Stimulated activated CD4-positive, alpha-beta T cell treated with anti-CD3 and anti-CD28 coated beads, Interleukin-15, amount 100 ng/mL, for 24 hours (primary cell): ENCODE measurements around the gene WNT1.

Source experiments
- DNase-seq: peaks from one replicate; pipeline ENCODE4 v3.0.0-alpha.2; 2020

The WNT1 gene

GRCh38 chr12:48978291-48978740 is at the start of gene WNT1:
TSS of gene WNT1 (plus strand) at chr12:48978322. CDS start at chr12:48978651, 329 bp downstream.
- DNase-seq: peak; percentile 35

- DNase-seq: no peak
Measured at GRCh38 chr12:48929551-48929950, 48.6 kb upstream of the WNT1 start.

- no peak for DNase-seq
Measured at GRCh38 chr12:48930475-48930874, 47.6 kb upstream of the WNT1 start.

GRCh38 chr12:48932878-48933277 is 45.2 kb upstream of the WNT1 start:
- no peak for DNase-seq

GRCh38 chr12:48933664-48934311 is 44.3 kb upstream of the WNT1 start:
- DNase-seq: no peak

GRCh38 chr12:48934312-48934706 is 43.8 kb upstream of the WNT1 start:
- DNase-seq: no peak

GRCh38 chr12:48936379-48936979 is 41.6 kb upstream of the WNT1 start:
- peak; percentile 89 for DNase-seq

- DNase-seq: no peak
Measured at GRCh38 chr12:48937170-48937569, 41.0 kb upstream of the WNT1 start.

GRCh38 chr12:48938805-48939204 is 39.3 kb upstream of the WNT1 start:
- no peak for DNase-seq

GRCh38 chr12:48940181-48940580 is 37.9 kb upstream of the WNT1 start:
- DNase-seq: no peak

- no peak for DNase-seq
Measured at GRCh38 chr12:48943221-48943620, 34.9 kb upstream of the WNT1 start.

- DNase-seq: no peak
Measured at GRCh38 chr12:48946205-48946604, 31.9 kb upstream of the WNT1 start.

- DNase-seq: no peak
Measured at GRCh38 chr12:48946943-48947342, 31.2 kb upstream of the WNT1 start.

- no peak for DNase-seq
Measured at GRCh38 chr12:48947727-48948126, 30.4 kb upstream of the WNT1 start.

GRCh38 chr12:48952691-48953090 is 25.4 kb upstream of the WNT1 start:
- DNase-seq: no peak

GRCh38 chr12:48954061-48954460 is 24.1 kb upstream of the WNT1 start:
- DNase-seq: no peak

GRCh38 chr12:48954841-48955501 is 23.2 kb upstream of the WNT1 start:
- DNase-seq: no peak

- peak; percentile 52 for DNase-seq
Measured at GRCh38 chr12:48956279-48957140, 21.6 kb upstream of the WNT1 start.

- DNase-seq: peak; percentile 96
Measured at GRCh38 chr12:48957141-48958048, 20.7 kb upstream of the WNT1 start, which contains the start of gene ARF3. TSS of gene ARF3 (minus strand) at chr12:48957487. CDS start at chr12:48941095, 16,392 bp downstream.

- no peak for DNase-seq
Measured at GRCh38 chr12:48958049-48958388, 20.1 kb upstream of the WNT1 start.

GRCh38 chr12:48960834-48961233 is 17.3 kb upstream of the WNT1 start:
- no peak for DNase-seq

- DNase-seq: no peak
Measured at GRCh38 chr12:48961331-48961730, 16.8 kb upstream of the WNT1 start.
